GM12872 (cell line): ENCODE data around the gene TMEM61.

ENCODE experiments used
- TF ChIP-seq, protein P1 (sequence below): IDR thresholded peaks from 3 replicates; pipeline ENCODE4 v1.5.1; 2011; ENCODE audit warnings: low read depth, mild to moderate bottlenecking, low read length, moderate library complexity; ENCODE audit not compliant: insufficient read depth

Gene TMEM61

DNA sequence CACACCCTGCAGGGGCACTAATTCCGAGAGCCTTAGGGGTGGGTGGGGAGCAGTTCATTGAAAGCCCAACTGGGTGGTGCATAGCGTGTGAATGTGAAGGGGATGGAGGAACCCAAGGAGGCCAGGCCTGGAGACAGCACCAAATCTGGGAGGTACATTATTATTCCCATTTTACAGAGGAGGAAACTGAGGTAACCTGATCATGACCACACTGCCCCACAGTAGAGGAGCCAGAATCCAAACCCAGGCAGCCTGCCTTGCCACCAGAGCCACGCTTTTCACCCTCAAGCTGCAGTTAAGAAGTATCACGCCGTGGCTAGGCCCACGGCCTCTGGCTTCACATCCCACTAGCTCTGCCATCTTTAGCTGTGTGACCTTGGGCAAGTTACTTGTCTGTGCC is 17.7 kb downstream of the TMEM61 start:
- TF ChIP-seq, protein P1, sequence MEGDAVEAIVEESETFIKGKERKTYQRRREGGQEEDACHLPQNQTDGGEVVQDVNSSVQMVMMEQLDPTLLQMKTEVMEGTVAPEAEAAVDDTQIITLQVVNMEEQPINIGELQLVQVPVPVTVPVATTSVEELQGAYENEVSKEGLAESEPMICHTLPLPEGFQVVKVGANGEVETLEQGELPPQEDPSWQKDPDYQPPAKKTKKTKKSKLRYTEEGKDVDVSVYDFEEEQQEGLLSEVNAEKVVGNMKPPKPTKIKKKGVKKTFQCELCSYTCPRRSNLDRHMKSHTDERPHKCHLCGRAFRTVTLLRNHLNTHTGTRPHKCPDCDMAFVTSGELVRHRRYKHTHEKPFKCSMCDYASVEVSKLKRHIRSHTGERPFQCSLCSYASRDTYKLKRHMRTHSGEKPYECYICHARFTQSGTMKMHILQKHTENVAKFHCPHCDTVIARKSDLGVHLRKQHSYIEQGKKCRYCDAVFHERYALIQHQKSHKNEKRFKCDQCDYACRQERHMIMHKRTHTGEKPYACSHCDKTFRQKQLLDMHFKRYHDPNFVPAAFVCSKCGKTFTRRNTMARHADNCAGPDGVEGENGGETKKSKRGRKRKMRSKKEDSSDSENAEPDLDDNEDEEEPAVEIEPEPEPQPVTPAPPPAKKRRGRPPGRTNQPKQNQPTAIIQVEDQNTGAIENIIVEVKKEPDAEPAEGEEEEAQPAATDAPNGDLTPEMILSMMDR, result no peak

DNA sequence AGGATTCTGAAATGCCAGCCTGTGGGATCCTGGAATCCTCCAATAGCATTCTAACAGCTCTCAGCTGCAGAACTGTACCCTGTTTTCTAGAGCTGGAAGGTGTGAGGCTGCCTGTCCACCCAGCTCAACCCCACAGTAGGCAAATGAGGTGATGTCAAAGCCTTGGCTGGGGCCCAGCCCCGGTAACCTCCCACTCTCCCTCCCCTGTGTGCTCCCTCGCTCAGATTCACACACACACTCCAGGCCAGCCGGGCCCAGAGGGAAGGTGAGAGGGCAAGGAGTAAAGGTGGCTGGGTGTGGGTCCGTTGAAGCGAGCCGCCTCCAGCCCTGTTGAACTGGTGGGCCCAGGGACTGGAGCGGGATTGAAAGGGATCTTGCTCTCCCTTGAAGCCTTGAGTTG is 18.2 kb downstream of the TMEM61 start, which contains the start of gene BSND:
TSS of gene BSND (plus strand) at position 257 of the 400 bp plus-strand sequence. CDS start 254 bp downstream, outside the sequence.
- TF ChIP-seq, protein P1, result no peak

DNA sequence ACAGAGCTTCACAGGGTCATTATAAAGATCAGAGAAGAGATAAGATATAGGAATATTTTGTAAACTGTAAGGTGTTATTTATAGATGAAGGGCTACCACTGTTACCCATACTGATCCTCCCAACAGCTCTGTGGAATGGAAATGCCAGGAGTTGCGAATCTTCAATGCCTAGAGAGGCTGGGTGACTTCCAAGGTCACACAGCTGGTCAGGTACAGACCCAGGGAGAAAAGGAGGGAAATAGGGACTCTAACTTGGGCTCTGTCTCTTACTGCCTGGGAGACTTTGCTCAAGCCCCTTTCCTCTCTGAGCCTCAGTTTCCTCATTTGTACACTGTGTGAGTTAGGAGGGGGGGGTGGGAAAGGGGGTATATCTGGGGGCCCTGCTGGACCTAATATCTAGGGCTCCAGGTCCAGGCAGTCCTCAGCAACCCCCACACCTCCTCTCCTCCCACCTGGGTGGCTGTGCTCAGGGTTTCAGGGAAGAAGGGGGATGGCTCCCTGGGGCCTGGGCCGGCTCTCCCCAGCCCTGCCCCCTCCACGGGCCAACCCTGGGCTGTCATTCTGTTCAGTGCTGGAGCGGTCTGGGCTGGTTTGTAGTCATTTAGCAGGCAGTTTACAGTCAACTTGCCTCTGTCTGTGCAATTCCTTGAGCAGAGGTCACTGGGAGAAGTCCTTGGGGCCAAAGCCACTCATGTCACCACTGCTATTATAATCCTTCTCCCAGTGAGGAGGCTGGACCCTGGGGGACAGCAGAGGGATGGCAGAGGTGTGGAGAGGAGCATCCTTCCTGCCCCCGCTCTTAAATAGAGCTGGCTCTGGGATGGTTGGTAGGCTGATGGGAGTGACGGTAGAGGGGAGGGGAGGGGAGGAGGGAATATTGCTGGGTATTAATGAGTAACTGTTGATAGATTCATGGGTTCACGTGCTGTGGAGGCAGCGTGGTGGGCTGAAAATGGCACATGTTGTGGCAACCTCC is 20.0 kb downstream of the TMEM61 start:
- TF ChIP-seq, protein P1, result no peak

DNA sequence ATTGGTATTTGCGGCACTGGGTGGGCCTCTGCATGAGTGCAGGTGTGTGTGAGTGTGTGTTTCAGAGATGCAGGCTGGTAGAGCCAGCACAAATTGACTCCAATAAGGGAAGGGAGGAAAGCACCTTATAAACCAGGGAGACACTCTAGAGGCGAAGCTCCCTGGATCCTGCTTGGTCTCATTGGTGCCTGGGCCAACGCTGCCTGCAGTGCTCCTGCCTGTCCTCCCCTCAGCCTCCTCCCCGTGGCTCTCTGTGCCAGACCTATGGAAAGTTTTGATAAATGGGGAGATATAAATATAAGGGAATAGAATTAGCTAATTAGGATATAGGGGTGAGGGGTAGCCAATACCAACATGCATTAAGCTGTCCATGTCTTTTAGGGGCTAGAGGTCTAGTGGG is 20.9 kb downstream of the TMEM61 start:
- TF ChIP-seq, protein P1, result no peak

DNA sequence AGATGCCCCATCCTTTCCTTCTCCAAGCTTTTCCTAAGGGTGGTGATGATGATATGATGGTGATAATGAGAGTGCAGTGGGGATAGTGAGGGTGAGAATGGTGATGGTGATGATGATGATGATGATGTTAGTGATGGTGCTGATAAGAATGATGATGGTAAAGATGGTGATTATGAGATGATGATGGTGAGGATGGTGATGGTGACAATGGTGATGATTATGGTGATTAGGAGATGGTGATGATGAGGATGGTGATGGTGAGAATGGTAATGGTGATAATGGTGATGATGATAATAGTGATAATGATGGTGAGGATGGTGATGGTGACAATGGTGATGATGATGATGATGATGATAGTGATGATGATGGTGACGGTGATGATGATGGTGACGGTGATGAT is 22.3 kb downstream of the TMEM61 start:
- TF ChIP-seq, protein P1, result no peak

DNA sequence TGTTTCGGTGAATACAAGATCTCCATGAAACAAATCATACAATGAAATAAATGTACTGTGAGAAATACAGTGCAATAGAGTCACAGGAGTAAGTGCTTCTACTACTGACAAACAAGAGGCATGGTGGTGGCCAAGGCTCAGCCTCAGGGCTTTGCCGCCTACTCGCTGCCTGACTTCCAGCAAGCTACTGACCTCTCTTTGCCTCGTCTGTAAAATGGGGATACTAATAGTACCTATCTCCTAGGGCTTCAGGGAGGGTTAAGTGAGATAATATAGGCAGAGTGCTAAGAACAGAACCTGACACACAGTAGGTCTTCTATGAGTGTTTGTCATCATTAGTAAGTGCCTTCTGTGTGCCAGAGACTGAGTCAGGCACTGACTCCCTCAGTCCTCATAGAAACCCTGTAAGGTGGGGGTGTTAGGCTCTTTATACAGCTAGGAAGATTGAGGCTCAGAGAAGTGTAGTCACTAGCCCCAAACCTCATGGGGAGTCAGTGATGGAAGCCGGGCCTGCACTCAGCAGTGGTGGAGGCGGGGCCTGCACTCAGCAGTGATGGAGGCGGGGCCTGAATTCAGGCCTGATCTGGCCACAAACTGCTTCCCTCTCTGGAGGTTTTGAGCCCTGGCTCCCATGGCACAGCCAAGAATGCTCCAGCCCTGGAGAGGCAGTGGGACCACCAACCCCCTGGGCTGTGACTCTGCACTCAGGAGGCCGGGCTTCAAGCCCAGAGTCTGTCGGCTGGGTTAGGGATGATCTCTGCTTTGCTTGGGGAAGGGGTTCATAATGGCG is 25.1 kb downstream of the TMEM61 start:
- TF ChIP-seq, protein P1, result no peak

DNA sequence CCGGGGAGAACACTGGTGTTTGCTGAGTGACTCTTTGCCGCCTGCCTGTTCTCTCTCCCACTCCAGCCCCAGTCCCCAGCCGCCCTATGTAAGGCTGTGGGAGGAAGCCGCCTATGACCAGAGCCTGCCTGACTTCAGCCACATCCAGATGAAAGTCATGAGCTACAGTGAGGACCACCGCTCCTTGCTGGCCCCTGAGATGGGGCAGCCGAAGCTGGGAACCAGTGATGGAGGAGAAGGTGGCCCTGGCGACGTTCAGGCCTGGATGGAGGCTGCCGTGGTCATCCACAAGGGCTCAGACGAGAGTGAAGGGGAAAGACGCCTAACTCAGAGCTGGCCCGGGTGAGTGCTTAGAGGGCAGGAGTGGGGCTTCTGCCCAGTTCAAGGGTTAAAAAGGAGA is 26.5 kb downstream of the TMEM61 start:
- TF ChIP-seq, protein P1, result no peak
